UCSD-AML1 (cell line): ENCODE results near the gene LY86.

ENCODE experiments used
- DNase-seq: peaks from one replicate; lab custom pipeline; 2025; ENCODE audit not compliant: unreplicated experiment; lab: John Stamatoyannopoulos, UW

Gene LY86

GRCh38 chr6:6620766-6621425 lies 32.4 kb downstream of the LY86 start:
- DNase-seq: no peak

GRCh38 chr6:6622501-6622900 lies 34.0 kb downstream of the LY86 start:
- no peak for DNase-seq

GRCh38 chr6:6623553-6623952 lies 35.0 kb downstream of the LY86 start:
- DNase-seq: no peak

GRCh38 chr6:6624269-6624990 lies 35.9 kb downstream of the LY86 start:
- DNase-seq: no peak

GRCh38 chr6:6626187-6626586 lies 37.7 kb downstream of the LY86 start:
- no peak for DNase-seq

- no peak for DNase-seq
Observed at GRCh38 chr6:6629402-6629801, 40.9 kb downstream of the LY86 start.

- no peak for DNase-seq
Observed at GRCh38 chr6:6631053-6631452, 42.5 kb downstream of the LY86 start.

- DNase-seq: no peak
Observed at GRCh38 chr6:6631534-6632276, 43.2 kb downstream of the LY86 start.

- DNase-seq: no peak
Observed at GRCh38 chr6:6633898-6634734, 45.6 kb downstream of the LY86 start.

GRCh38 chr6:6634735-6635075 lies 46.2 kb downstream of the LY86 start:
- DNase-seq: no peak

GRCh38 chr6:6635291-6635690 lies 46.8 kb downstream of the LY86 start:
- DNase-seq: no peak

GRCh38 chr6:6635869-6636268 lies 47.3 kb downstream of the LY86 start:
- DNase-seq: no peak

- no peak for DNase-seq
Observed at GRCh38 chr6:6639572-6639971, 51.1 kb downstream of the LY86 start.

- DNase-seq: no peak
Observed at GRCh38 chr6:6640926-6641325, 52.4 kb downstream of the LY86 start.

GRCh38 chr6:6643398-6643797 lies 54.9 kb downstream of the LY86 start:
- no peak for DNase-seq

GRCh38 chr6:6645261-6645917 lies 56.9 kb downstream of the LY86 start:
- no peak for DNase-seq

GRCh38 chr6:6646384-6646783 lies 57.9 kb downstream of the LY86 start:
- DNase-seq: no peak

GRCh38 chr6:6646859-6647258 lies 58.3 kb downstream of the LY86 start:
- DNase-seq: no peak

GRCh38 chr6:6648692-6649343 lies 60.3 kb downstream of the LY86 start:
- no peak for DNase-seq

- no peak for DNase-seq
Observed at GRCh38 chr6:6649824-6650349, 61.4 kb downstream of the LY86 start.
